Activated CD4-positive, alpha-beta T cell treated with anti-CD3 and anti-CD28 coated beads, Interleukin-2, amount 50 U/mL, for 1 hour (primary cell): ENCODE results near the gene ATRIP.
"Not testable (repeated sequence)": the region's sequence is repeated elsewhere in the genome, so short reads cannot be mapped to it uniquely, and the experiment has no call there.

Experiments used
- DNase-seq: peaks from one replicate; pipeline ENCODE4 v3.0.0-alpha.2; 2020

The ATRIP gene

DNA sequence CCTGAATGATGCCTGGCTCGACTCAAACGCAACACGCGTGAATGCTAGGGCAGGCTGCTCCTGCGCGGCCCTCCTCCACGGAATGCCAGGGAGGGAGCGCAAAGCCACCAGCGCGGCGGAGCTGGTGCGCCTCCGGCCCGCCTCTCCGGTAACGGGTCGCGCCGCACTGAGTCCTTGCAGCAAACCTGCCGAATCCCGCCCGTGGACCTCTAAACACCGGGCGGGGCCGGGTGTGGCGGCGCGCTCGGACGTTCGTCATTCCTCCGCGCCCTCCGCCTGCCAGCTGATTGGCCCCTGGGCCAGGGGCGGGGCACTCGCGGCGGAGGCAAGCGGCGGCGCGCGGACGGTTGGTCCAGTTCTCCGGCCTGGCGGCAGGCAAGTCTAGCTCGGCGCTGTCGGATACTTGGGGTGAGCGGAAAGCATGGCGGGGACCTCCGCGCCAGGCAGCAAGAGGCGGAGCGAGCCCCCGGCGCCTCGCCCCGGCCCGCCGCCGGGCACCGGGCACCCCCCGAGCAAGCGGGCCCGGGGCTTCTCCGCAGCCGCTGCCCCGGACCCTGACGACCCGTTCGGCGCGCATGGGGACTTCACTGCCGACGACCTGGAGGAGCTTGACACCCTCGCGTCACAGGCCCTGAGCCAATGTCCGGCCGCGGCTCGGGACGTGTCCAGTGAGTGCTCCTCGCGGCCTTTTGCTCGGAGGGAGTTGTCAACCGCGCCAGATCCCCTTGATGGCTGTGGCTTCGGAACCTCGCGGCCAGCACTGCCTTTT lies at the start of gene ATRIP:
TSS of gene ATRIP (plus strand) at position 313 of the 769 bp plus-strand sequence. CDS start at position 422, 109 bp downstream.
- peak; percentile 82 for DNase-seq

DNA sequence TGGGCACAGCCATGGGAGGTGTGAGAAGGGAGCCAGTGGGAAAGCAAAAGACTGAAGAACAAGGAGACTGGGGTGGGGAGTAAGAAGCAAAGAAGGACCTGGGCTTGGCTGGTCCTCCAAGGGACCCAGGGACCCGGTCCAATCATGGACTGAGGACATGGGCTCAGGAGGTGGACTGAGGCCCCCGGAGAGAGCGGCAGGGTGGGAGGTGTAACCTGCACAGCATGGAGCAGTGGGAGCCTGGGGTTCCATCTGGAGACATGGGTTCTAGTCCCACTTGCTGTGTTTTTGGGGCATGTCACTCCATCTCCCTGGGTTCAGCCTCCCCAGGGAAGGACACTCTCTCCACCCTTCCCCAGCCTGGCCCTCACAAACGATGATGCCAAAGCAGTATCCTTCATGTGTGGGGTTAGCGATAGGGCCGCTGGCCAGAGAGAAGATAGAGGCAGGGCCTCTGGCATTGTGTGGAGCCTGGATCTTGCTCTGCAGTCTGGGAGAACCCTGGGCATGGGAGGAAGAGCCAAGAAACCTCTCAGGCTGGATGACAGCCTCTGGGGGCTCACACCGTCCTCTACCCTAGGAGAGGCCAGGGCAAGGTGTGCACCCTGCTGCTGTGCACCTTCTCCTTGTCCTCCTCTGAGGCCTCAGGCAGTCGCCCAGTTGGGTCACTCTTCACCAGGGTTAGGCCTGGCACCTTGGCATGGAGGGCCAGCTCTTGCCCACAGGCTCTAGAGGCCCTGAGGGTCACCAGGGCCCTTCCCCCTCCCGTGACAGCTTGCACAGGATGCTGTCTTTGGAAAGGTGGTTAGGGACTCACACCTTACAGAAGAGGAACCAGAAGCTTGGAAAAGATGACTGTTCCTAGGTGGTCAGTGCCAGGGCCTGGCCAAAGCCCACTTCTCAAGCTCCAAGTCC lies 48.5 kb upstream of the ATRIP start:
- no peak for DNase-seq

GRCh38 chr3:48398701-48399386 lies 47.7 kb upstream of the ATRIP start:
- no peak for DNase-seq

GRCh38 chr3:48399387-48400172 lies 47.0 kb upstream of the ATRIP start:
- DNase-seq = no peak

DNA sequence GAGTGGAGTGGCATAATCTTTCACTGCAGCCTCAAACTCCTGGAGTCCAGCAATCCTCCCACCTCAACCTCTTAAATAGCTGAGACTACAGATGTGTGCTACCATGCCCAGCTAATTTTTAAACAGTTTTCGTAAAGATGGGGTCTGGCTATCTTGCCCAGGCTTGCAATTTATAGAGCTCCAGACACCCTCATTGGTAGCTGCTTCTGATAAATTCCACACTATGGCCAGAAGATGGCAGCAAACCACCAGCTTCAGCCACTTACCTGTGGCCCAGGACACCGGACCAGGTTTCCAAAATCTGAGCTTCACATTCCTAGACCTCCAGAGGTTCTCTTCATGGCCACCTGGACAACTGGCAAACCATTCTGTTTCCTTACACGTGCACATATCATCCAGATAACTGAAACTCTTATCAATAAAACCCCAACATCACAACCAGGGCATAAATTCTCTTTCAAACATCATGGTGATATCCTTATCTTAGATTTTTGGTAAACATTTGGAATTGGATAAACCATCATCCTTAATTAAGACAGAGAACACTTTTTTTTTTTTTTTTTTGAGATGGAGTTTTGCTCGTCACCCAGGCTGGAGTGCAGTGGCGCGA lies 45.6 kb upstream of the ATRIP start:
- peak; percentile 56 for DNase-seq

GRCh38 chr3:48401434-48401901 lies 45.1 kb upstream of the ATRIP start:
- not testable (repeated sequence) for DNase-seq

DNA sequence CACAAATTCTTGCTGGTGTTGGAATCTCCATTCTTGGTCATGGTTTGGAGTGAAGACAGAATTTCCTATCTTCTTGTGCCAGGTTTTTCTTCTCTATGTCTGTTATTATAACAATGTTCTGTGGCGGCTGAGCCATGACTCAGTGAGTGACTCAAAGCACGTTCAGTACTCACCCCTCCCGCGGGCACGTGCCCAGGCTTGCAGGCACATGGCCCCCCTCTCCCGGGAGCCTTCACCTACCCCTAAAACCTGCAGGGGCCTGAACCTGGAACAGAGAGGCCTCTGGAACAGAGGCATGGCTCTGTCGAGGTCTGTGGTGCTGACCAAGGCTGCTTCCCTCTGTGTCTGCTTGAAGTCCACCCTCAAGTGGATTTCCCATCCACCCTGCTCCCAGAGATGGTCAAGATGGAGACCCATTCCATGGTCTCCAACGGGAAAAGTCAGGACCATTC lies 44.2 kb upstream of the ATRIP start:
- DNase-seq = no peak

DNA sequence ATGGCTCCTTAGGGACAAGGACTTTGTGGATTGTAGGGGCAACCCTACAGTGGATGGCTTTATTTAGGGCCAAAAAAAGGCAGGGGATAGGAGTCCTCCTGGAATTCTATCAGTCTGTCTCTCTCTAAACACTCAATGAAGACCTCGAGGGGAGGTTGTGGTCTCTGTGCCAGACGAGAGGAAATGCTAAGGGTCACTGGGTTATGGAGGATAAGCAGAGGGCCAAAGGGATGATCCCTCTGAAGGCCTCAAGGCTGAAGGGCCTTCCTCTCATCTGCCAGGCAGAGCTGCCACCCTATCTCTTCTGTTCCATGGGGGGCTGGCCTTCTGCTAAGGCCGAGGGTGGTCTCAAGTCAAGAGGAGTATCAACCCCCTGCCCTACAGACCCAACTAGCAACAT lies 43.6 kb upstream of the ATRIP start:
- no peak for DNase-seq

- DNase-seq = no peak
These were observed 42.8 kb upstream of the ATRIP start for GRCh38 chr3:48403533-48404439.

- DNase-seq = no peak
These were observed 41.8 kb upstream of the ATRIP start for GRCh38 chr3:48404440-48405342.

DNA sequence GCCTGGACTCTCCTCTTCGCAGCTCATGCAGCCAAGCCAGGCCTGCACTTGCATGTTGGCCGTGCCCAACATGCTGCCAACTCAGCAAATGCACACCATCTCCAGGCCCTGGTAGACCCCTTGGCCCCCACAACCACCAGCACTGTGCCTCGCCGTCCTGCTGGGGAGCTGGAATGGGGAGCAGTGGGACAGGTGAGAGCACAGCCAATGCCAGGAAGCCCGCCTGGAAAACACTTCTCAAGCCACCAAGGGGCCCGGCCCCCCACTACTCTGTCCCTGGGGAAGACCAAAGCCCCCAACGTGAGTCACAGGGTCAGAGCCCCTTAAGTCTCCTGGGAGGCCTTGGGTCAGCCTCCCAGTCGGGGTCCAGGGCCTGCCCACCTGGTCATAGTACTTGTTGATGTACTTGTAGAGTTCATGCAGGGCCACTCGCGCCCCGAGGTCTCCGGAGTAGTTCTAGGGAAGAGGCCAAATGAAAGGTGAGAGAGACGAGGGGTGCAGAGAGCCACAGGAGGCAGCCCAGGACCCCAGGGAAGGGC lies 41.1 kb upstream of the ATRIP start:
- DNase-seq = no peak

- DNase-seq = no peak
These were observed 40.6 kb upstream of the ATRIP start for GRCh38 chr3:48405971-48406370.

- no peak for DNase-seq
These were observed 39.8 kb upstream of the ATRIP start for GRCh38 chr3:48406443-48407431.

GRCh38 chr3:48407542-48408099 lies 38.9 kb upstream of the ATRIP start:
- DNase-seq = no peak

GRCh38 chr3:48408823-48409281 lies 37.7 kb upstream of the ATRIP start:
- no peak for DNase-seq

DNA sequence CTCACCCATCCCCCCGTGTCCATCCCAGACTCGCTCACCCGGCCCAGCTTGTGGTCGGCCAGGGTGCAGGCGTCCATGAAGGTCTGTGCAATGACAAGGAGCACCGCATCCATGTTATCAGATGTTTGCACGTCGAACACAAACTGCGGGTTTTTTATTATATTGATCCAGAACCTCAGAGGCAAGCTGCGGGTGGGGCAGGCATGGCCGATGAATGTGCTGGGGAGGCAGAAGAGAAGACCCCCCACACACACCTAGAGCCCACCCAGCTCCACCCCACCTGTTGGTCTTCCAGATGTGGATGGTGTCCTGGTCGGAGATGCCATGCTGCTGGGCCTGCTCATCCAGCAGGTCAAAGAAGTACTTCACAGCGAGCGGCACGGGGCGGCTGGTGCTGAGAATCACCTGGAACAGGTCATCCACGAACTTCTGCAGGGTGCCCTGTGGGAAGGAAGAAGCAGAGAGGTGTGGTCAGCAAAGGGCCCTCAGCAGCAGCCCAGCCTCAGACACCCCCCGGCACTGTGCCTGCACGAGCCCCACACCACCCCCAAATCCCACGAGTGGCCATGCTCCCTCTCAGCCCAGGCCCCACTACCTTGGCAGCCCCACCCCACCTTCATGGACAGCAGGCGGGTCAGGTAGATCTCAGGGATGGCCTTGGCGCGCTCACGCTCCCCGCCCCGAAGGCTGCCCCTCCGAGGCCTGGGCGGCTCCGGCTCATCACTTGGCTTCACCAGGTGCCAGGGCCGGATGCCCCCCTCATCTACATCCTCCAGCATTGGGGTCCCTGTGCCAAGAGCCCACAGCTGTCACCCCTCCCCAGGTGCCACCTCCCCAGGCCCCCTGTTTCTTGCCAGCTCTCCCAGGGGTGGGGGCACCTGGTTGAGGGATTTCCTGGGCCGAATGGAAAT lies 37.0 kb upstream of the ATRIP start:
- DNase-seq = no peak
